ENCODE data around the gene GSTM1. TPM values are rescaled to one million over a fixed set of nuclear protein-coding genes. Genes with fewer than 3 reads are reported as not detected.

The GSTM1 gene
- total and polyA plus RNA-seq, 2 donors (not counting 1 experiment from before 2014, with no cell fraction given) = 30.5 to 40.0 TPM

GRCh38 chr1:109713636-109714035, 26.0 kb downstream of the GSTM1 start:
- no peak overlapping the region for H3K27ac ChIP-seq (ENCODE audit: low read length in 2 of 2)
- H4K20me1 ChIP-seq (ENCODE audit: control insufficient read depth, insufficient read depth, low read length, poor library complexity, severe bottlenecking) = no peaks in the 10 kb centered on the region
- peaks cover 0 to 3% (median 0%) of the 10 kb centered on the region in 4 experiments for H3K27me3 ChIP-seq (replicated peaks in 1 of 4; ENCODE audit: control extremely low read depth in 1 of 4, control insufficient read depth in 3 of 4, insufficient read depth in 4 of 4, low read length in 3 of 4)
- no peak for DNase-seq
- no peak overlapping the region for H2AFZ ChIP-seq (ENCODE audit: insufficient read depth, low read depth, low read length, poor library complexity, severe bottlenecking)
- H3K4me1 Mint-ChIP-seq = no peaks in the 10 kb centered on the region
- H3K4me3 ChIP-seq (ENCODE audit: control extremely low read depth in 1 of 5, extremely low read depth in 1 of 5, insufficient read depth in 1 of 5, low read depth in 2 of 5, low read length in 4 of 5) = no peak overlapping the region
- no peak overlapping the region for H3K27ac Mint-ChIP-seq
- intact Hi-C loops (cut with micrococcal nuclease) = no loop called here
- H3K36me3 ChIP-seq (replicated peaks in 1 of 2; ENCODE audit: control extremely low read depth in 1 of 2, control insufficient read depth in 1 of 2, extremely low read depth in 1 of 2, insufficient read depth in 2 of 2, low read length in 1 of 2) = no peaks in the 10 kb centered on the region
- peaks cover 3% of the 10 kb centered on the region for H3K9me3 Mint-ChIP-seq (ENCODE audit: insufficient read depth)
- no peak for ATAC-seq (ENCODE audit: low read depth)
- CTCF ChIA-PET = no interaction called here
- no peak overlapping the region for H3K4me3 Mint-ChIP-seq
- TF ChIP-seq CTCF (IDR thresholded peaks at IDR 0.05) (no peak), EZH2 (IDR thresholded peaks at IDR 0.05; ENCODE audit: borderline replicate concordance, insufficient read depth, low read depth, low read length, poor library complexity, severe bottlenecking) (no peak)
- no peaks in the 10 kb centered on the region for H3K79me2 ChIP-seq (ENCODE audit: control insufficient read depth, insufficient read depth, low read length)
- POLR2A ChIA-PET = no interaction called here
- H3K27me3 Mint-ChIP-seq = peaks cover 13% of the 10 kb centered on the region
- 79% methylated on average over 4 of the region's 5 CpGs for WGBS (ENCODE audit: insufficient coverage)
- peaks cover 0 to 10% (median 4%) of the 10 kb centered on the region in 3 donors for H3K9me3 ChIP-seq (ENCODE audit: control extremely low read depth in 1 of 3, control insufficient read depth in 2 of 3, insufficient read depth in 1 of 3, low read length in 2 of 3)
- no peak overlapping the region for H3K9ac ChIP-seq (ENCODE audit: low read length)
- H3K4me1 ChIP-seq (ENCODE audit: control insufficient read depth in 2 of 2, insufficient read depth in 2 of 2, low read length in 2 of 2) = peaks cover 0 to 8% of the 10 kb centered on the region in 2 donors
- H3K4me2 ChIP-seq (replicated peaks; ENCODE audit: low read depth, low read length, poor library complexity, severe bottlenecking) = no peak overlapping the region

GRCh38 chr1:109714661-109715372, 27.2 kb downstream of the GSTM1 start:
- ChIA-PET POLR2A (no interaction called here), CTCF (no interaction called here)
- intact Hi-C loops (cut with micrococcal nuclease) = no loop called here
- no peaks in the 10 kb centered on the region for H3K9me3 Mint-ChIP-seq (ENCODE audit: insufficient read depth)
- H4K20me1 ChIP-seq (ENCODE audit: control insufficient read depth, insufficient read depth, low read length, poor library complexity, severe bottlenecking) = no peaks in the 10 kb centered on the region
- peaks cover 0 to 5% (median 0%) of the 10 kb centered on the region in 3 donors for H3K9me3 ChIP-seq (ENCODE audit: control extremely low read depth in 1 of 3, control insufficient read depth in 2 of 3, insufficient read depth in 1 of 3, low read length in 2 of 3)
- no peak for ATAC-seq (ENCODE audit: low read depth)
- no peak overlapping the region for H3K27ac ChIP-seq (ENCODE audit: low read length in 2 of 2)
- H3K27ac Mint-ChIP-seq = no peak overlapping the region
- H3K27me3 Mint-ChIP-seq = peaks cover 13% of the 10 kb centered on the region
- peaks cover 0 to 3% (median 0%) of the 10 kb centered on the region in 4 experiments for H3K27me3 ChIP-seq (replicated peaks in 1 of 4; ENCODE audit: control extremely low read depth in 1 of 4, control insufficient read depth in 3 of 4, insufficient read depth in 4 of 4, low read length in 3 of 4)
- peaks cover 0 to 8% of the 10 kb centered on the region in 2 donors for H3K4me1 ChIP-seq (ENCODE audit: control insufficient read depth in 2 of 2, insufficient read depth in 2 of 2, low read length in 2 of 2)
- no peak overlapping the region for H3K4me3 ChIP-seq (ENCODE audit: control extremely low read depth in 1 of 5, extremely low read depth in 1 of 5, insufficient read depth in 1 of 5, low read depth in 2 of 5, low read length in 4 of 5)
- TF ChIP-seq CTCF (IDR thresholded peaks at IDR 0.05) (no peak), EZH2 (IDR thresholded peaks at IDR 0.05; ENCODE audit: borderline replicate concordance, insufficient read depth, low read depth, low read length, poor library complexity, severe bottlenecking) (no peak)
- H3K4me1 Mint-ChIP-seq = no peaks in the 10 kb centered on the region
- H3K4me3 Mint-ChIP-seq = no peak overlapping the region
- WGBS (ENCODE audit: insufficient coverage) = 93% methylated on average over 10 of the region's 12 CpGs
- no peak for DNase-seq
- H3K4me2 ChIP-seq (replicated peaks; ENCODE audit: low read depth, low read length, poor library complexity, severe bottlenecking) = no peak overlapping the region
- no peak overlapping the region for H3K9ac ChIP-seq (ENCODE audit: low read length)
- no peaks in the 10 kb centered on the region for H3K36me3 ChIP-seq (replicated peaks in 1 of 2; ENCODE audit: control extremely low read depth in 1 of 2, control insufficient read depth in 1 of 2, extremely low read depth in 1 of 2, insufficient read depth in 2 of 2, low read length in 1 of 2)
- no peaks in the 10 kb centered on the region for H3K79me2 ChIP-seq (ENCODE audit: control insufficient read depth, insufficient read depth, low read length)
- no peak overlapping the region for H2AFZ ChIP-seq (ENCODE audit: insufficient read depth, low read depth, low read length, poor library complexity, severe bottlenecking)
